GM19035 (cell line): Measurements from ENCODE around the gene P3R3URF.

Experiments used
- ATAC-seq: cut with Tn5 transposase; IDR thresholded peaks from one replicate; pipeline ENCODE4 v1.9.1; 2021; ENCODE audit not compliant: unreplicated experiment

Gene P3R3URF

GRCh38 chr1:46194641-46195193, 18.4 kb upstream of the P3R3URF start:
- no peak for ATAC-seq

- no peak for ATAC-seq
Measured at GRCh38 chr1:46193984-46194570, 17.8 kb upstream of the P3R3URF start.

- no peak for ATAC-seq
Measured at GRCh38 chr1:46193285-46193684, 17.0 kb upstream of the P3R3URF start.

- no peak for ATAC-seq
Measured at GRCh38 chr1:46192171-46192570, 15.9 kb upstream of the P3R3URF start.

GRCh38 chr1:46191033-46191701, 14.9 kb upstream of the P3R3URF start:
- no peak for ATAC-seq

GRCh38 chr1:46190539-46190938, 14.3 kb upstream of the P3R3URF start:
- ATAC-seq = no peak

- no peak for ATAC-seq
Measured at GRCh38 chr1:46188295-46189030, 12.2 kb upstream of the P3R3URF start.

- no peak for ATAC-seq
Measured at GRCh38 chr1:46187106-46187869, 11.0 kb upstream of the P3R3URF start.

GRCh38 chr1:46186076-46186475, 9.8 kb upstream of the P3R3URF start:
- no peak for ATAC-seq

GRCh38 chr1:46184920-46185658, 8.8 kb upstream of the P3R3URF start:
- ATAC-seq = no peak

- no peak for ATAC-seq
Measured at GRCh38 chr1:46183926-46184557, 7.8 kb upstream of the P3R3URF start.

GRCh38 chr1:46183079-46183847, 7.0 kb upstream of the P3R3URF start:
- no peak for ATAC-seq

GRCh38 chr1:46181343-46182260, 5.3 kb upstream of the P3R3URF start:
- no peak for ATAC-seq

- no peak for ATAC-seq
Measured at GRCh38 chr1:46180082-46180616, 3.9 kb upstream of the P3R3URF start.

GRCh38 chr1:46179138-46180081, 3.1 kb upstream of the P3R3URF start:
- ATAC-seq = no peak

- ATAC-seq = no peak
Measured at GRCh38 chr1:46175243-46175642, 1.0 kb downstream of the P3R3URF start.
